GM23338 (cell line): ENCODE results near the gene SACM1L. TPM values are rescaled to one million over a fixed set of nuclear protein-coding genes. Genes with fewer than 3 reads are reported as not detected.
A peak's percentile ranks its signal among the peaks of the same experiment; 100 is the strongest.

Source experiments
- ATAC-seq: fragments of 200-7000 bp; cut with Tn5 transposase; 3 replicates; pipeline ENCODE4 v1.9.1; 2020
- DNase-seq: peaks from one replicate; pipeline ENCODE4 v3.0.0-alpha.2; 2015; ENCODE audit warnings: low spot score
- H2AFZ ChIP-seq: fragments of 200-600 bp; sonication (generic); 2 replicates; pipeline ENCODE4 v1.8.0; 2016; ENCODE audit warnings: antibody characterized with exemption, mild to moderate bottlenecking, moderate library complexity
- H3F3A ChIP-seq: fragments of 200-600 bp; sonication (generic); replicated peaks from 2 replicates; pipeline ENCODE4 v1.8.0; 2017; ENCODE audit warnings: antibody characterized with exemption, mixed run types, low read depth
- H3K27ac ChIP-seq: fragments of 200-600 bp; sonication (generic); 2 replicates; pipeline ENCODE4 v1.6.1; 2016; ENCODE audit warnings: low read depth
- H3K27me3 ChIP-seq: fragments of 200-600 bp; sonication (generic); 2 replicates; pipeline ENCODE4 v1.8.0; 2016; ENCODE audit warnings: mild to moderate bottlenecking, mixed run types, moderate library complexity; ENCODE audit not compliant: insufficient read depth
- H3K36me3 ChIP-seq: fragments of 200-600 bp; sonication (generic); 2 replicates; pipeline ENCODE4 v1.8.0; 2016; ENCODE audit warnings: mild to moderate bottlenecking; ENCODE audit not compliant: insufficient read depth
- H3K4me1 ChIP-seq: fragments of 200-600 bp; sonication (generic); 2 replicates; pipeline ENCODE4 v1.8.0; 2016; ENCODE audit warnings: mild to moderate bottlenecking, moderate library complexity; ENCODE audit not compliant: insufficient read depth
- H3K4me2 ChIP-seq: fragments of 200-600 bp; sonication (generic); 2 replicates; pipeline ENCODE4 v1.7.1; 2017; ENCODE audit warnings: mixed run types
- H3K4me3 ChIP-seq: fragments of 200-600 bp; sonication (generic); 2 replicates; pipeline ENCODE4 v1.6.1; 2016; ENCODE audit warnings: mixed run types
- H3K79me2 ChIP-seq: fragments of 200-600 bp; sonication (generic); replicated peaks from 2 replicates; pipeline ENCODE4 v1.8.0; 2017; ENCODE audit warnings: mild to moderate bottlenecking; ENCODE audit not compliant: insufficient read depth
- H3K9me2 ChIP-seq: fragments of 200-600 bp; sonication (generic); 2 replicates; pipeline ENCODE4 v1.8.0; 2017; ENCODE audit not compliant: insufficient read depth
- H4K20me1 ChIP-seq: fragments of 200-600 bp; sonication (generic); replicated peaks from 2 replicates; pipeline ENCODE4 v1.8.0; 2017; ENCODE audit warnings: mild to moderate bottlenecking; ENCODE audit not compliant: insufficient read depth
- H3K27ac Mint-ChIP-seq: 2 replicates; pipeline ENCODE4 v1.8.0; 2020; ENCODE audit warnings: inconsistent platforms, mild to moderate bottlenecking, moderate library complexity, mixed read lengths
- H3K27me3 Mint-ChIP-seq: 3 replicates; pipeline ENCODE4 v1.8.0; 2022; ENCODE audit warnings: low read depth, mild to moderate bottlenecking, moderate library complexity, mixed read lengths, inconsistent platforms; ENCODE audit not compliant: insufficient read depth, poor library complexity
- H3K36me3 Mint-ChIP-seq: 3 replicates; pipeline ENCODE4 v1.8.0; 2021; ENCODE audit warnings: low read depth, mild to moderate bottlenecking, inconsistent platforms, moderate library complexity, mixed read lengths
- H3K4me1 Mint-ChIP-seq: 3 replicates; pipeline ENCODE4 v1.8.0; 2020; ENCODE audit warnings: mild to moderate bottlenecking, inconsistent platforms, mixed read lengths
- H3K4me3 Mint-ChIP-seq: 3 replicates; pipeline ENCODE4 v1.8.0; 2021; ENCODE audit warnings: moderate library complexity, mild to moderate bottlenecking, inconsistent platforms, mixed read lengths
- H3K9me3 Mint-ChIP-seq: 3 replicates; pipeline ENCODE4 v1.8.0; 2020; ENCODE audit warnings: moderate library complexity, mild to moderate bottlenecking, inconsistent platforms, mixed read lengths
- CREB1 ChIP-seq: fragments of 250-450 bp; sonication (Bioruptor Pico); IDR thresholded peaks from 2 replicates; pipeline ENCODE4 v1.5.0; 2020; ENCODE audit warnings: low read depth, mild to moderate bottlenecking, moderate library complexity
- ETS1 ChIP-seq: IDR thresholded peaks from 2 replicates; pipeline ENCODE4 v1.6.1; 2016; ENCODE audit warnings: antibody characterized with exemption
- EZH2 ChIP-seq: fragments of 200-600 bp; sonication (generic); IDR thresholded peaks from one replicate; pipeline ENCODE4 v1.8.0; 2017; ENCODE audit warnings: antibody characterized with exemption, mild to moderate bottlenecking, low read depth; ENCODE audit not compliant: unreplicated experiment
- EZH2phosphoT487 ChIP-seq: fragments of 200-600 bp; sonication (generic); IDR thresholded peaks from one replicate; pipeline ENCODE4 v1.8.1; 2018; ENCODE audit warnings: antibody characterized with exemption; ENCODE audit not compliant: unreplicated experiment
- JUNB ChIP-seq: IDR thresholded peaks from one replicate; pipeline ENCODE4 v1.6.1; 2016; ENCODE audit warnings: antibody characterized with exemption; ENCODE audit not compliant: unreplicated experiment
- ZNF114 ChIP-seq: fragments of 250-450 bp; sonication (Bioruptor Pico); IDR thresholded peaks from 2 replicates; pipeline ENCODE4 v1.5.0; 2020; ENCODE audit warnings: mild to moderate bottlenecking, moderate library complexity
- ZNF331 ChIP-seq: fragments of 250-450 bp; sonication (Bioruptor Pico); IDR thresholded peaks from 2 replicates; pipeline ENCODE4 v1.5.0; 2020; ENCODE audit warnings: low read depth, mild to moderate bottlenecking, moderate library complexity
- ZNF462 ChIP-seq: fragments of 250-450 bp; sonication (Bioruptor Pico); IDR thresholded peaks from 2 replicates; pipeline ENCODE4 v1.5.0; 2020; ENCODE audit warnings: mild to moderate bottlenecking, moderate library complexity
- polyA plus RNA-seq: library from polyadenylated mRNA; unstranded; fragments of >200 nt; fragmentation: Nextera tagmentation; extraction: Ambion mirVana; gene quantifications from 2 replicates; pipeline ENCODE4 v1.2.1, GENCODE V29; 2016
- total RNA-seq: library from RNA; depleted of rRNA; stranded (reverse); fragments of >200 nt; shearing (Covaris generic); gene quantifications from 2 replicates; pipeline ENCODE4 v1.2.3, GENCODE V29; 2014

SACM1L gene
- total and polyA plus RNA-seq, 2 experiments from 2014 or later: 43.5 to 97.8 TPM

GRCh38 chr3:45676325-45677032 lies 12.7 kb upstream of the SACM1L start (continued):
- no peak for TF ChIP-seq CREB1
- TF ChIP-seq ZNF114: no peak
- TF ChIP-seq ZNF462 (CRISPR knock-in tag): no peak
- no peak for TF ChIP-seq ZNF331 (CRISPR knock-in tag)
- TF ChIP-seq JUNB: no peak
- no peak for TF ChIP-seq ETS1

GRCh38 chr3:45677033-45677446 lies 12.2 kb upstream of the SACM1L start:
- Histone ChIP-seq H3K4me3 (no peak overlapping the region), H3K27me3 (no peaks in the 10 kb centered on the region), H3K36me3 (peaks cover 8% of the 10 kb centered on the region), H3K4me1 (peaks cover 38% of the 10 kb centered on the region), H3K4me2 (peak overlapping the region; percentile 48), H2AFZ (no peak overlapping the region), H3K27ac (peak overlapping the region; percentile 86), H3K9me2 (no peaks in the 10 kb centered on the region; the same call in 1 of the 2 replicates), H4K20me1 (no peaks in the 10 kb centered on the region; the same call in 1 of the 2 replicates), H3K79me2 (no peaks in the 10 kb centered on the region), H3F3A (no peaks in the 10 kb centered on the region)
- peaks cover 48% of the 10 kb centered on the region for H3K4me1 Mint-ChIP-seq
- TF ChIP-seq ZNF114 (no peak), EZH2phosphoT487 (no peak), CREB1 (no peak), ZNF331 (CRISPR knock-in tag) (no peak), EZH2 (no peak), JUNB (no peak)
- DNase-seq: peak; percentile 22
- no peak overlapping the region for H3K4me3 Mint-ChIP-seq
- ATAC-seq: peak; percentile 46
- peaks cover 7% of the 10 kb centered on the region for H3K27me3 Mint-ChIP-seq
- H3K27ac Mint-ChIP-seq: peak overlapping the region; percentile 86
- H3K9me3 Mint-ChIP-seq: no peaks in the 10 kb centered on the region; the same call in 2 of the 3 replicates
- H3K36me3 Mint-ChIP-seq: peaks cover 73% of the 10 kb centered on the region
